A673 (cell line): ENCODE results near the gene TUBA1A.

Source experiments
- EZH2 ChIP-seq: fragments of 200-600 bp; sonication (generic); IDR thresholded peaks from 2 replicates; pipeline ENCODE4 v1.6.1; 2017; ENCODE audit warnings: borderline replicate concordance, low read depth, mild to moderate bottlenecking, mixed read lengths, antibody characterized with exemption, low read length; ENCODE audit not compliant: poor library complexity, severe bottlenecking
- TF ChIP-seq, protein P1 (sequence below): fragments of 300-800, 200-600 bp; sonication (generic); conservative IDR thresholded peaks from 2 replicates; pipeline ENCODE4 v1.5.1; 2017; ENCODE audit warnings: low read depth, mild to moderate bottlenecking, antibody characterized with exemption, low read length, moderate library complexity, mixed read lengths

DNA sequence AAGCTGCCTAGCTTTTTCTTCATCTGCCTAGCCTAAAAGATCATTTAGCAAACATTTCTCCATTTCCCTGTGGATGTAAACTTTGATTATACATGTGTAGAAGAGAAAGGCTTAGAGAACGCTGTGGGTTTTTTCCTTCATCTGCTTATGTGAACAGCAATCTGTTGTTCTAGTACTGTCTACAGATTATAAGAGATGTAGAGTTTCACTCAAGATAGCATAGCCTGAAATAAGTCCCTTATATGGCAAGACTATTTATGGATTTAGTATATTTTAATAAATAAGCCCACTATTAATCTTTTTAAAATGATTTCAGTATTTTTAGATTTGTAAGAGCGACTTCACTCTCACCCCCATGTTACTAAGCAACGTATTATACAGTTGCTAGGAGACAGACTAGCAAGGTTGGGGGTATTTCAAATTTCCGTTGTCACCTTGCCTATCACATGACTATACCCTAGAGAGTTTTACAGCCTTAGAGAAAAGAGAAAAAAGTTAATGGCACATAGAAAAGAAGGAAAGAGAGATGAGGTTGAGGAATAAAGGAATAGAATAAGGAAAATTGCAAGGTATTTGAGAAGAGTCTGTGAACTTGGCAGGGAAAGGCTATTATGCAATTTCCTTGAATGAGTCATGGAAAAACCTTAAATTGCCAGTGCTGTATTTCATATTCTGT lies 12.2 kb upstream of the TUBA1A start:
- TF ChIP-seq, protein P1, sequence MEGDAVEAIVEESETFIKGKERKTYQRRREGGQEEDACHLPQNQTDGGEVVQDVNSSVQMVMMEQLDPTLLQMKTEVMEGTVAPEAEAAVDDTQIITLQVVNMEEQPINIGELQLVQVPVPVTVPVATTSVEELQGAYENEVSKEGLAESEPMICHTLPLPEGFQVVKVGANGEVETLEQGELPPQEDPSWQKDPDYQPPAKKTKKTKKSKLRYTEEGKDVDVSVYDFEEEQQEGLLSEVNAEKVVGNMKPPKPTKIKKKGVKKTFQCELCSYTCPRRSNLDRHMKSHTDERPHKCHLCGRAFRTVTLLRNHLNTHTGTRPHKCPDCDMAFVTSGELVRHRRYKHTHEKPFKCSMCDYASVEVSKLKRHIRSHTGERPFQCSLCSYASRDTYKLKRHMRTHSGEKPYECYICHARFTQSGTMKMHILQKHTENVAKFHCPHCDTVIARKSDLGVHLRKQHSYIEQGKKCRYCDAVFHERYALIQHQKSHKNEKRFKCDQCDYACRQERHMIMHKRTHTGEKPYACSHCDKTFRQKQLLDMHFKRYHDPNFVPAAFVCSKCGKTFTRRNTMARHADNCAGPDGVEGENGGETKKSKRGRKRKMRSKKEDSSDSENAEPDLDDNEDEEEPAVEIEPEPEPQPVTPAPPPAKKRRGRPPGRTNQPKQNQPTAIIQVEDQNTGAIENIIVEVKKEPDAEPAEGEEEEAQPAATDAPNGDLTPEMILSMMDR, result no peak
- no peak for TF ChIP-seq EZH2
